HepG2 (cell line): ENCODE data around the gene COX6A2. TPM values are rescaled to one million over a fixed set of nuclear protein-coding genes. Genes with fewer than 3 reads are reported as not detected.
A peak's percentile ranks its signal among the peaks of the same experiment; 100 is the strongest.

Source experiments
- ARID4A ChIP-seq: sonication (generic); formaldehyde crosslinking; IDR thresholded peaks from 2 replicates; pipeline ENCODE4 v1.5.0; 2020; ENCODE audit warnings: mild to moderate bottlenecking, missing genetic modification reagents, borderline replicate concordance
- DDIT3 ChIP-seq: sonication (generic); formaldehyde crosslinking; IDR thresholded peaks from 2 replicates; pipeline ENCODE4 v1.4.0; 2020; ENCODE audit warnings: mild to moderate bottlenecking, missing genetic modification reagents
- EEA1 ChIP-seq: sonication (generic); formaldehyde crosslinking; IDR thresholded peaks from 2 replicates; pipeline ENCODE4 v1.5.1; 2020; ENCODE audit warnings: mild to moderate bottlenecking, missing genetic modification reagents, borderline replicate concordance
- ELF3 ChIP-seq: IDR thresholded peaks from 2 replicates; pipeline ENCODE4 v1.6.1; 2016; ENCODE audit warnings: missing genetic modification reagents, missing compliant biosample characterization
- FOSL2 ChIP-seq: sonication (generic); formaldehyde crosslinking; IDR thresholded peaks from 2 replicates; pipeline ENCODE4 v1.4.0; 2020; ENCODE audit warnings: missing genetic modification reagents
- KMT2B ChIP-seq: IDR thresholded peaks from 2 replicates; pipeline ENCODE4 v1.6.1; 2016; ENCODE audit warnings: missing genetic modification reagents, missing compliant biosample characterization
- NFATC3 ChIP-seq: sonication (generic); formaldehyde crosslinking; IDR thresholded peaks from 2 replicates; pipeline ENCODE4 v1.5.1; 2020; ENCODE audit warnings: mild to moderate bottlenecking, missing genetic modification reagents
- NFIC ChIP-seq: IDR thresholded peaks from 2 replicates; pipeline ENCODE4 v1.6.1; 2012; ENCODE audit warnings: mild to moderate bottlenecking, low read length, inconsistent platforms
- RNF2 ChIP-seq: fragments of 450-650 bp; conservative IDR thresholded peaks from 2 replicates; pipeline ENCODE4 v1.6.1; 2016; ENCODE audit warnings: low read depth
- SAP130 ChIP-seq: IDR thresholded peaks from 2 replicates; pipeline ENCODE4 v1.6.1; 2016; ENCODE audit warnings: low read depth
- SP2 ChIP-seq: sonication (generic); formaldehyde crosslinking; IDR thresholded peaks from 2 replicates; pipeline ENCODE4 v1.5.1; 2020; ENCODE audit warnings: mild to moderate bottlenecking, missing genetic modification reagents
- ZHX2 ChIP-seq, 2 experiments: sonication (generic) in 1 of 2; formaldehyde crosslinking in 1 of 2; IDR thresholded peaks; 2 replicates each; pipeline versions ENCODE4 v1.6.1 to v1.9.0; 2014 to 2022; ENCODE audit warnings: antibody characterized with exemption in 1 of 2, borderline replicate concordance in 1 of 2, inconsistent platforms in 1 of 2, low read depth in 1 of 2, missing genetic modification reagents in 1 of 2
- ZKSCAN5 ChIP-seq: sonication (generic); formaldehyde crosslinking; IDR thresholded peaks from 2 replicates; pipeline ENCODE4 v1.5.1; 2020; ENCODE audit warnings: mild to moderate bottlenecking, missing genetic modification reagents
- ZNF580 ChIP-seq: IDR thresholded peaks from 2 replicates; pipeline ENCODE4 v1.6.1; 2016; ENCODE audit warnings: low read depth, borderline replicate concordance
- ZNF614 ChIP-seq: IDR thresholded peaks from 2 replicates; pipeline ENCODE4 v1.6.1; 2018; ENCODE audit warnings: missing biosample characterization, missing genetic modification reagents, inconsistent platforms, borderline replicate concordance
- ZNF790 ChIP-seq: sonication (generic); formaldehyde crosslinking; IDR thresholded peaks from 2 replicates; pipeline ENCODE4 v1.8.0; 2022; ENCODE audit warnings: missing genetic modification reagents, mild to moderate bottlenecking, borderline replicate concordance
- polyA plus RNA-seq, 8 experiments: library from polyadenylated mRNA; depleted of rRNA in 3 of 8; stranded (reverse) in 7 of 8; unstranded in 1 of 8; fragments of >200 nt; fragmentation: Illumina TruSeq in 4 of 8; extraction: Trizol in 4 of 8; gene quantifications; 2 replicates each; pipeline versions ENCODE4 v1.2.1 to v1.2.3, GENCODE V29; 2011 to 2016; ENCODE audit warnings: low read depth in 4 of 8, missing spikeins in 1 of 8, mixed read lengths in 1 of 8; ENCODE audit not compliant: insufficient read depth in 1 of 8
- total RNA-seq, 5 experiments: library from RNA; depleted of rRNA; stranded (reverse); fragments of >200 nt; fragmentation: Illumina TruSeq; extraction: Trizol; gene quantifications; 2 replicates each; pipeline ENCODE4 v1.2.3, GENCODE V29; 2016; ENCODE audit warnings: low read depth in 1 of 5

Gene COX6A2
- total and polyA plus RNA-seq, 2 of the 13 experiments (the other 11 are each of a cell fraction or from before 2014, with no cell fraction given): not detected

GRCh38 chr16:31458844-31459686 lies 30.9 kb upstream of the COX6A2 start, which contains the start of gene ARMC5 (continued):
- no peak for TF ChIP-seq DDIT3
- TF ChIP-seq ZNF790 (CRISPR knock-in tag): peak; percentile 55
- TF ChIP-seq RNF2: peak; percentile 98
- peak; percentile 78; the same call in 1 of the 2 replicates for TF ChIP-seq ZNF614 (CRISPR knock-in tag)
- peak; percentile 69; the same call in 1 of the 2 replicates for TF ChIP-seq NFATC3
- peak; percentile 65 for TF ChIP-seq FOSL2
- peak; percentile 96 for TF ChIP-seq ARID4A
- peak; percentile 67 for TF ChIP-seq SP2 (CRISPR knock-in tag)
- TF ChIP-seq ZNF580 (CRISPR knock-in tag): peak; percentile 15; the same call in 1 of the 2 replicates
- TF ChIP-seq ZKSCAN5 (CRISPR knock-in tag): 0 out of 2 replicates have a peak, but pooled peaks have one; percentile 11
- TF ChIP-seq ZHX2 (IDR thresholded peaks at IDR 0.05; ENCODE audit: low read depth): peak; percentile 99
- no peak; the same call in none of the 2 replicates for TF ChIP-seq ZHX2 (CRISPR knock-in tag; IDR thresholded peaks at IDR 0.05; ENCODE audit: borderline replicate concordance)
- TF ChIP-seq SAP130 (CRISPR knock-in tag): peak; percentile 95
- peak; percentile 98 for TF ChIP-seq EEA1 (CRISPR knock-in tag)
- TF ChIP-seq NFIC: no peak
- peak; percentile 94 for TF ChIP-seq ELF3
- peak; percentile 69 for TF ChIP-seq KMT2B (CRISPR knock-in tag)
